Kidney epithelial cell (primary cell): ENCODE results near the gene HELLS. TPM values are rescaled to one million over a fixed set of nuclear protein-coding genes. Genes with fewer than 3 reads are reported as not detected.
"Not testable (repeated sequence)": the region's sequence is repeated elsewhere in the genome, so short reads cannot be mapped to it uniquely, and the experiment has no call there.

Source experiments
- DNase-seq: peaks from one replicate; pipeline ENCODE4 v3.0.0-alpha.2; 2010; ENCODE audit warnings: low read depth
- H3K27me3 ChIP-seq: 2 replicates; pipeline ENCODE4 v1.6.0; 2011; ENCODE audit warnings: low read length; ENCODE audit not compliant: control insufficient read depth, insufficient read depth
- H3K36me3 ChIP-seq: 2 replicates; pipeline ENCODE4 v1.5.1; 2011; ENCODE audit warnings: low read length; ENCODE audit not compliant: control insufficient read depth, insufficient read depth
- H3K4me3 ChIP-seq: 2 replicates; pipeline ENCODE4 v1.5.1; 2011; ENCODE audit warnings: low read depth, mild to moderate bottlenecking, control low read depth, low read length
- total RNA-seq: library from RNA; depleted of rRNA; stranded (reverse); fragments of >200 nt; gene quantifications from 2 replicates; pipeline ENCODE4 v1.2.3, GENCODE V29; 2015
- TF ChIP-seq, protein P1 (sequence below): IDR thresholded peaks from 2 replicates; pipeline ENCODE4 v1.5.1; 2011; ENCODE audit warnings: mild to moderate bottlenecking, moderate library complexity, low read length, control low read depth, inconsistent platforms; ENCODE audit not compliant: insufficient read depth, poor library complexity, severe bottlenecking

Gene HELLS
- total RNA-seq, 1 donor from 2014 or later, result 28.7 TPM

DNA sequence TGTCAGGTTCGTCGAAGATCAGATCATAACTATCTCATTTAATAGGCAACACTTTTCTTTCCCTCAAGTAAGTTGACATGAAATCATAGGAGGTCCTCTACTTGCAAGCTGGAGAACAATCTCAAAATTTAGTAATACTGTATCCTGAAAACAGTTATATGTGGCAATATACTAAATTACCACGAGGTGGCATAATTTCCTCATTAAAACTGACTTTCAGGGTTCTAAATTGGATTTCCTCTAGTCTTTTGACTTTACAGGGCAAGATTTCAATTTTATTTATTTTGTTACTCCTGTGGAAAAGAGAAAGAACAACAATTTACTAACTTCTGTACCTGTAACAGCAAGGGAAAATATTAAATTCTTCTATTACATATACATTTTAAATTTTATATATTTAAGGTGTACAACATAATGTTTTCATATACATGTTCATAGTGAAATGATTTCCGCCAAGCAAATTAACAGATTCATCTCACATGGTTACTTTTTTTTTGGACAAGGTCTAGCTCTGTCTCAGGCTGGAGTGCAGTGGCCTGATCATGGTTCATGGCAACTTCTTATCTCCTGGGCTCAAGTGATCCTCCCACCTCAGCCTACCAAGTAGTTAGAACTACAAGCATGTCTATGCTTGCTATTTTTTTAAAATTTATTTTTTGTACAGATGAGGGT lies 84.6 kb downstream of the HELLS start:
- DNase-seq, result no peak
- Histone ChIP-seq H3K4me3 (no peak overlapping the region), H3K36me3 (no peaks in the 10 kb centered on the region), H3K27me3 (no peaks in the 10 kb centered on the region)
- TF ChIP-seq, protein P1, sequence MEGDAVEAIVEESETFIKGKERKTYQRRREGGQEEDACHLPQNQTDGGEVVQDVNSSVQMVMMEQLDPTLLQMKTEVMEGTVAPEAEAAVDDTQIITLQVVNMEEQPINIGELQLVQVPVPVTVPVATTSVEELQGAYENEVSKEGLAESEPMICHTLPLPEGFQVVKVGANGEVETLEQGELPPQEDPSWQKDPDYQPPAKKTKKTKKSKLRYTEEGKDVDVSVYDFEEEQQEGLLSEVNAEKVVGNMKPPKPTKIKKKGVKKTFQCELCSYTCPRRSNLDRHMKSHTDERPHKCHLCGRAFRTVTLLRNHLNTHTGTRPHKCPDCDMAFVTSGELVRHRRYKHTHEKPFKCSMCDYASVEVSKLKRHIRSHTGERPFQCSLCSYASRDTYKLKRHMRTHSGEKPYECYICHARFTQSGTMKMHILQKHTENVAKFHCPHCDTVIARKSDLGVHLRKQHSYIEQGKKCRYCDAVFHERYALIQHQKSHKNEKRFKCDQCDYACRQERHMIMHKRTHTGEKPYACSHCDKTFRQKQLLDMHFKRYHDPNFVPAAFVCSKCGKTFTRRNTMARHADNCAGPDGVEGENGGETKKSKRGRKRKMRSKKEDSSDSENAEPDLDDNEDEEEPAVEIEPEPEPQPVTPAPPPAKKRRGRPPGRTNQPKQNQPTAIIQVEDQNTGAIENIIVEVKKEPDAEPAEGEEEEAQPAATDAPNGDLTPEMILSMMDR, result peak; percentile 46

DNA sequence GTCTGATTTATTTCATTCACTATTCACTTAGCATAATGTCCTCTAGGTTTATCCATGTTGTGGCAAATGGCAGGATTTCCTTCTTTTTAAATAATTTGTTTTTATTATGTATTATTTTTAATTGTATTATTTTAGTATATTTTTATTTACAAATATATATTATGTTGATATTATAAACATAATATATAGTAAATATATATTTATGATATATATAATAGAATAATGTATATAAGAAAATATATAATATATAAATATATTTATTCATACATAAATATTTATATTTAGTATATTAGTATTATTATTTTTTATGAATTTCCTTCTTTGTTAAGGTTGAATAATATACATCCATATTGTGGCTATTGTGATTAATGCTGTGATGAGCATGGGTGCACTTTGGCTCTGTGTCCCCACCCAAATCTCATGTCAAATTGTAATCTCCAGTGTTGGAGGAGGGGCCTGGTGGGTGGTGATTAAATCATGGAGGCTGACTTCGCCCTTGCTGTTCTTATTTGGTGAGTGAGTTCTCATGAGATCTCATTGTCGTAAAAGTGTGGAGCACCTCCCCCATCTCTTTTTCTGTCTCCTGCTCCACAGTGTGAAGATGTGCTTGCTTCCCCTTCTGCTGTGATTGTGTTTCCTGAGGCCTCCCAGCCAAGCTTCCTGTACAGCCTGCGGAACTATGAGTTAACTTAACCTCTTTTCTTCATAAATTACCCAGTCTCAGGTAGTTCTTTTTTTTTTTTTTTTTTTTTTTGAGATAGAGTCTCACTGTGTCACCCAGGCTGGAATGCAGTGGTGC lies 85.7 kb downstream of the HELLS start:
- DNase-seq, result no peak
- Histone ChIP-seq H3K36me3 (no peaks in the 10 kb centered on the region), H3K27me3 (no peaks in the 10 kb centered on the region), H3K4me3 (no peak overlapping the region)
- TF ChIP-seq, protein P1, result no peak

GRCh38 chr10:94632954-94633353 lies 87.4 kb downstream of the HELLS start:
- no peaks in the 10 kb centered on the region for H3K36me3 ChIP-seq
- no peaks in the 10 kb centered on the region for H3K27me3 ChIP-seq
- TF ChIP-seq, protein P1, result no peak
- no peak for DNase-seq
- no peak overlapping the region for H3K4me3 ChIP-seq

DNA sequence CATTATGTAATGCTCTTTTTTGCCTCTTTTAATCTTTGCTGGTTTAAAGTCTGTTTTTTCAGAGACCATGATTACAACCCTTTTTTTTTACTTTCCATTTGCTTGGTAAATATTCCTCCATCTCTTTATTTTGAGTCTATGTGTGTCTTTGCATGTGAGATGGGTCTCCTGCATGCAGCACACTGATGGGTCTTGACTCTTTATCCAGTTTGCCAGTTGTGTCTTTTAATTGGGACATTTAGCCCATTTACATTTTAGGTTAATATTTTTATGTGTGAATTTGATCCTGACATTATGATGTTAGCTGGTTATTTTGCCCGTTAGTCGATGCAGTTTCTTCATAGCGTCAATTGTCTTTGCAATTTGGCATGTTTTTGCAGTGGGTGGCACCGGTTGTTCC lies 92.5 kb downstream of the HELLS start:
- not testable (repeated sequence) for H3K4me3 ChIP-seq, H3K27me3 ChIP-seq, DNase-seq, H3K36me3 ChIP-seq

DNA sequence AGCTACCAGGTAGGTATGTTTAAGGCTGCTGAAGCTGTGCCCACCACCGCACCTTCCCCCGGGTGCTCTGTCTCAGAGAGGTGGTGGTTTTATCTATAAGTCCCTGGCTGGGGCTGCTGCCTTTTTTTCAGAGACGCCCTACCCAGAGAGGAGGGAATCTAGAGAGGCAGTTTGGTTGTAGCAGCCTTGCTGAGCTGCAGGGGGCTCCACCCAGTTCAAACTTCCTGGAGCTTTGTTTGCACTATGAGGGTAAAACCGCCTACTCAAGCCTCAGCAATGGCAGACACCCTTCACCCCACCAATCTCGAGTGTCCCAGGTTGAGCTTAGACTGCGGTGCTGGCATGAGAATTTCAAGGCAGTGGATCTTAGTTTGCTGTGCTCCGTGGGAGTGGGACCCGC lies 94.3 kb downstream of the HELLS start:
- H3K36me3 ChIP-seq, result no peaks in the 10 kb centered on the region
- H3K27me3 ChIP-seq, result no peaks in the 10 kb centered on the region
- no peak for DNase-seq
- TF ChIP-seq, protein P1, result no peak
- no peak overlapping the region for H3K4me3 ChIP-seq

GRCh38 chr10:94640562-94640961 lies 95.0 kb downstream of the HELLS start:
- TF ChIP-seq, protein P1, result no peak
- Histone ChIP-seq H3K4me3 (no peak overlapping the region), H3K27me3 (no peaks in the 10 kb centered on the region), H3K36me3 (no peaks in the 10 kb centered on the region)
- DNase-seq, result no peak
